WI38 (cell line): ENCODE results near the gene NKX3-2.

Experiments used
- H3K4me3 ChIP-seq: 2 replicates; pipeline ENCODE4 v1.5.1; 2011; ENCODE audit warnings: low read depth, mild to moderate bottlenecking, control low read depth, low read length
- CTCF ChIP-seq: IDR thresholded peaks from 2 replicates; pipeline ENCODE4 v1.5.1; 2012; ENCODE audit warnings: low read depth, mild to moderate bottlenecking, control low read depth, low read length

Gene NKX3-2

GRCh38 chr4:13495753-13496152 is 48.6 kb downstream of the NKX3-2 start:
- no peak overlapping the region for H3K4me3 ChIP-seq
- no peak for TF ChIP-seq CTCF

- H3K4me3 ChIP-seq, result no peak overlapping the region
Observed at GRCh38 chr4:13493793-13494192, 50.5 kb downstream of the NKX3-2 start.

GRCh38 chr4:13492747-13493146 is 51.6 kb downstream of the NKX3-2 start:
- TF ChIP-seq CTCF, result no peak
- H3K4me3 ChIP-seq, result no peak overlapping the region

More at GRCh38 chr4:13493793-13494192, 50.5 kb downstream of the NKX3-2 start:
- no peak for TF ChIP-seq CTCF
